Activated CD4-positive, alpha-beta T cell treated with anti-CD3 and anti-CD28 coated beads for 24 hours (primary cell): ENCODE measurements around the gene RBKS.
"Not testable (repeated sequence)": the region's sequence is repeated elsewhere in the genome, so short reads cannot be mapped to it uniquely, and the experiment has no call there.

Experiments used
- DNase-seq, 2 donors: peaks; one replicate each; pipeline ENCODE4 v3.0.0-alpha.2; 2020; ENCODE audit warnings: low read depth in 2 of 2

RBKS gene

GRCh38 chr2:27763907-27764267, 126.3 kb downstream of the RBKS start:
- no peak for DNase-seq

- no peak for DNase-seq
Measured at GRCh38 chr2:27762951-27763906, 127.0 kb downstream of the RBKS start.

GRCh38 chr2:27756544-27757498, 133.4 kb downstream of the RBKS start:
- DNase-seq: no peak

- no peak for DNase-seq
Measured at GRCh38 chr2:27756091-27756490, 134.1 kb downstream of the RBKS start.

DNA sequence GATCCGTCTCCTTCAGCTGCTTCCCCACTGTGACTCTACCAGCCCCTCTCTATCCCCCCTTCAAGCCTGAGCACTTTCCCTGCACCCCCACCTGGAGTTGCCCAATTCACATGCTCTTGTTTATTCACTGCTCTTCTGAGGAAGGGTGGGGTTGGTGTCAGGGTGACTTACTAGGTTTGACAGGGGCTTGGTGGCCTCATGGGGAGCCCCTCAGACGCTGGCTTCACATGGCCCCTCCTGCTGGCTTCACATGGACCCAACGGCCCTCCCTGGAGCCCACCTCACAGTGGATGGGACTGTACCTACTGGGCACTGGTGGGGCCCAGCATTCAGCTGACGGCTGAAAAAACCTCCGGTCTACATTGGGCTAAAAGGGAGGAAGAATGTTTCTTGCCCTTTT, 135.4 kb downstream of the RBKS start:
- DNase-seq: no peak

- DNase-seq: peak; percentile 57 to 74
Measured at GRCh38 chr2:27754138-27754588, 136.0 kb downstream of the RBKS start.

DNA sequence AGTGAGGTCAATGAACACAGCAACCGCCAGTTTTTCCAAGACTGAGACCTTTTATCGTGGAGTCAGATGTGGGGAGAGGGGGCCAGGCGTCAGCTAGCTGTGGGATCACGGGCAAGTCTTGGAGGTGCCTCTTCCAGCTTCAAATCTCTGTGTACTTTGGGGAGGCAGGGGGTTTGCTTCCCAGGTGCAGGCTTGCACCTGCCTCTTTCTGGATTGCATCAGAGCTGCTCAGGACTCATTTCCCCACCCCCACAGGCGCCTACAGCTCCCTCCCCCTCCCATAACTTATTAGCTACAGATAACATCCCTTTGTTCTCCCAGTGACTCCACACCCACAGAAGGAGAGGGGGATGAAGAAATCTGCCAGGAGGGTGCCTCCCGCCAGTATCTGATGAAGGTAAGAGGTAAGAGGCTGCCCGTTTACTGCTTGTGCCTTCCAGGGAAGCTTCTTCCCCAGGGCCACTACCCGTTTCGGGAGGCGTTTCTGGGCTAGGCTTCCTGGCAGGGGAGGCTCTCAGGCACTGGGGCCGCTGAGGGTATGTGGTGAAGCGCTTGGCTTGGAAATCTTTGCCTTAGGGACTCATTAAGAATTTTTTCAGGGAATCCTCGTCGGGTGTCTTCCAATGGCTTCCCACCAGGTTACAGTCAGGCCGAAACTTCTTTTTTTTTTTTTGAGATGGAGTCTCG, 137.5 kb downstream of the RBKS start:
- DNase-seq: no peak

- no peak for DNase-seq
Measured at GRCh38 chr2:27751377-27751776, 138.8 kb downstream of the RBKS start.

GRCh38 chr2:27748803-27749554, 141.2 kb downstream of the RBKS start:
- not testable (repeated sequence) for DNase-seq

DNA sequence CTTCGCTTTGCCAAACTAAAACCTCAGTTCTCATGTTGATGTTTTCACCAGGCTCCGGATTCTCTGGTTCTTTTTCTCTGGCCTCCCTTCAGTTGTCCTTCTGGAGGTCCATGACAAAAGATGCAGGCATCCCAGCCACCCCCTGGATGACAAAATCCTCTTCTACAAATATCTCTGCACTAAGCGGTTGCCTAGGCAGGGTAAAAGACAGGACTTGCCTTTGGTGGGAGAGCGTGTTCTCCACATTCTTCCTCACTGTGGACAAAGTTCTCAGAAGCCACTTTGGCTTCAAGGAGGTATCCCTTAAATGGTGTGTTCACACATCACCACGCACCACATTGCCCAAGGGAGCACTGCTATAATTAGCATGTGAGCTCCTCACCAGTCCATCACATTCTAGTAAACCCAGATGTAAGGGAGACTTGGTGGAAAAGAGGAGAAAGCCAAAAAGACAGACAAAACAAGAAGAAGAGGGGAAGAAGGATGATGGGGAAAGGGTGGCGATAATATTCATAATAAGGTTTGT, 142.3 kb downstream of the RBKS start:
- no peak for DNase-seq

- no peak for DNase-seq
Measured at GRCh38 chr2:27746325-27746724, 143.9 kb downstream of the RBKS start.

- DNase-seq: not testable (repeated sequence)
Measured at GRCh38 chr2:27745494-27745893, 144.7 kb downstream of the RBKS start.

DNA sequence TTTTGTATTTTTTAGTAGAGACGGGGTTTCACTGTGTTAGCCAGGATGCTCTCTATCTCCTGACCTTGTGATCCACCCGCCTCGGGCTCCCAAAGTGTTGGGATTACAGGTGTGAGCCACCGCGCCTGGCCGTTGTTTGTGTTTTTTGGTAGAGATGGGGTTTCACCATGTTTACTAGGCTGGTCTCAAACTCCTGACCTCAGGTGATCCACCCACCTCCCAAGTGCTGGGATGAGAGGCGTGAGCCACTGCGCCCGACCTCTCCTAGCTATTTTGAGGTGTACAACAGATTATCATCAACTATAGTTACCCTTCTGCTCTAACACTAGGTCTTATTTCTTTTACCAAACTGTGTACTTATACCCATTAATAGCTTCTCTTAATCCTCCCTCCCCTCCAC, 147.6 kb downstream of the RBKS start:
- DNase-seq: no peak

DNA sequence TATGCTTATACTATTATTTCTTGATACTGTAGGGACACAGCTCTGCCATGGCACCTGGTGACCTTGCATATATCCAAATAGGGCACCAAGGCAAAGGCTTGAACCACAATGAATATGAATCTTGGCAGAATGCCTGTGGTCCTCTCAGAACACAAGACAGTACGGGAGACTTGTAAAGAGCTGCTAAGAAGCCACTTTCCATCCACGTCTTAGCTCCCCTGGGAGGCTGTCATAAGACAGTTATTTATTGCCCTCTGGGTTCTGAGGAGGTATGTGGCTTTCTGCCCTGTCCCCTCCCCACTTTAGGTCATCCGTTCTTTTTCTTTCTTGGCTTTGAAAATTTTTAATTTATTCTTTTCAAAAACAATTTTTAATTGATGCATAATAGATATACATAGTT, 148.5 kb downstream of the RBKS start:
- no peak for DNase-seq

GRCh38 chr2:27739058-27739373, 151.2 kb downstream of the RBKS start:
- no peak for DNase-seq

DNA sequence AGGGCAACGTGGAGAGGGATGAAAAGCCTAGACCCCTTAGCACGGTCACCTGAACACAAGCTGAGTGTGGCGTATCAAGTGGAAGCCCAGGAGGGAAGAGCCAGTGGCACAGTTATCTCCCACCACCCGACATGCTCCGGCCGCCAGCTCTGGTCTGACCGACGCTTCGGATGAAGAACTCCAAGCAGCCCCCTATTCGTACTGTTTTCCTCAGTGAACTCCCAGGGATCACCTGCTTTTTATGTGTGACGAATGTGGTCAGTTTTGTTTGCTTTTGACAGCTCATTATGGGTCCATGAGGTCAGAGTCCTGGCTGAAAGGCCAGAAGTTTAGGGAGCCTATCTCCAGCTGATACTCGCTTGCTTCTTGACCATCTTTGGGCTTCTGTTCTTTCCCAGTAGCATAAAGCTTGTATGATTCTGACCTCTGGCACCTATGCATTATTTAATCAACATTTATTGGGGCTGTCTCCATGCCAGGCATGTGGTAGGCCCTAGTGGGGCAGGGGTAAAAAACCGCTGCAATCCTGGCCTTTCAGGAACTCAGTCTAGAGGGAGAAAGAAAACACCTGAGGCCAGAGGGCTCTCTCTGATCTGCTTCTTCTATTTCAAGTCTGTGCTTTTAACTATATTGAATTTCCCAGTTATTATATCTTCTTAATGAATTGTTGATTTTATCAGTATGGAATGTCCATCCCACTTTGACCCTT, 151.7 kb downstream of the RBKS start:
- DNase-seq: no peak

DNA sequence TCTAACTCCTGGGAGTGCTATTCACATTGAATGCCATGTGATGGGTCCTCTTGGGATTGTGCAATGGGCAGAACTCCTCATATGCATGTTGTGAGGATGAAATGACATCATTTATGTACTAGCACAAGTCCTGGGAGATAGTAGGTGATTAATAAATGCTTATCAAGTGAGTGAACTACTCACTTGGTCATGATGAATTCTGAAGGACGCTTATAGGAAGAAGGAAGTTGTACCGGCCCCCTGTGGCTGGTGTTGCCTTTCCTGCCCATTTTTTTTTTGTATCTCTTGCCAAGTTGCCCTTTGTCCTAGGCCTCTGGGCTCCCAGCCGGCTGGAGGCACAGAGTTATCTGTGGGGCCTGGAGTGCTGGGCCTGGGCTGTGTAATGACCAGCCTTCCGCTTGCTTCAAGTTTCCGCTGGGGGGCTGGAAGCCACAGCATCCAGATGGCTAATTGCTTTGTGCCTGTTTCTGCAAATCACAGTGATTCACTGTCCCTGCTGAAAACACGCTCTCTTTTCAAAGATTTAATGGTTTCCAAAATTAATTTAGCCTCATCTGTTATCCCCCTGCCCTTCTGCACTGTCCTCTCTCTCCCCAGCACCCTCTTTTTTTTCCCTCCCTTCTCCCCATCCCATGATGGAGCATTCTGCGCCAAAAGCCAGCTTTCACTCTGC, 152.4 kb downstream of the RBKS start:
- DNase-seq: no peak

DNA sequence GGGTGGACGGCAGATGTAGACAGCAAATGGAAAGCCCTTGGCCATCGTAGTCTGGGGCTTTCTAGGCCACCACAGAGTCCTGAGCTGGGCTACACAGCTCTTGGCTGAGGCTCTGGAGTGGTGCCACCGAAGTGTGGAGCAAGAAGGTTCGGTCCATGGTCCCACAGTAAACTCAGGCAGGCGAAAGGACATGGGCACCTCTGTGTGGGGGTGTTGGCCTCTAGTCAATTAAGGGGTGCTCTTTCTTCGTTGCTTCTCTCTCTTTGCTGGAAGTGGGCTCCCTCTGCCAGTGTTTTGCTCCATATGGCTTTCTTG, 153.3 kb downstream of the RBKS start:
- no peak for DNase-seq

DNA sequence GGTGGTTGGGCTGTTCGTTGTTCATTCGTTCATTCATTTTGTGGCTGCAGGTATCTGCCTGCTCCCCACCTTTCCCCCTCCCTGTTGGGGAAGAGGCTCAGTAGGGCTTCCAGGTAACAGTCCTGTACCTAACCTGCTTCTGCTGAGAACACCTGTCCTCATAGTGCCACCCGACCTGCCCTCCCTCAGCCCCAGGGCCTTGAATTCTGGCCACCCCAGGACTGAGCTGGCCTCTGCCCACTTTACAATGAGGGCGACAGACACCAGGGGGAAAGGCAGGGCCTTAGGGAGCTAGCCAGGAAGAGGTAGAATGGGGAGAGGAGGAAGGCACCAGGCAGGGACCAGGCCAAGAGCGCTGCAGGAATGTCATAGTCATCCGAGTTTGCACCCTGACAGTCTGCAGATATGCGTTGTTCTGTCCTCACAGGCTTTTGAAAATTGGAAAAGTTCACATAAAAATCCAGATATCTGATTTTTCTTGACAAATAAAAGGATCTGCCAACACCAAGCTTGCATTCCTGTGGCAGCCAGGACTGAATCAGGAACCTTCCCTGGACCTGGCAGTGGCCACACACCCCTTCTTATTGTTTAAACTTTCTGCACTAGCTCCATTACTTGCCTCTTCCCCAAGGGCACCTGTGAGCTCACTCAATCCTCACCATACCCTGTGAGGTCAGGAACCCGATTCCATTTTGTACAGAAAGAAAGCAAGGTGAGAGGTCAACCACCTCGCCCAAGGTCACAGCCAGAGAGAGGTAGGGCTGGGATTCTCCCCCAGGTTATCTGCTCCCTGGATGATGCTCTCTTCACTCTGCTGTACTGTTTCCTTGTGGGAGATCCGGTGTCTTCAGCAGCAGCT, 153.9 kb downstream of the RBKS start:
- DNase-seq: no peak
